Nephron (organoid): ENCODE results near the gene GALNT2.
A peak's percentile ranks its signal among the peaks of the same experiment; 100 is the strongest.

Experiments
- H3K27ac Mint-ChIP-seq, 3 experiments: 2 replicates each; pipeline ENCODE4 v1.8.0; 2020; ENCODE audit warnings: mixed read lengths in 3 of 3, mild to moderate bottlenecking in 2 of 3, moderate library complexity in 1 of 3
- H3K27me3 Mint-ChIP-seq: 2 replicates; pipeline ENCODE4 v1.8.0; 2021; ENCODE audit warnings: low read depth, mild to moderate bottlenecking, moderate library complexity, mixed read lengths
- H3K36me3 Mint-ChIP-seq: 2 replicates; pipeline ENCODE4 v1.8.0; 2020; ENCODE audit warnings: low read depth, mixed read lengths
- H3K4me1 Mint-ChIP-seq: 2 replicates; pipeline ENCODE4 v1.8.0; 2020; ENCODE audit warnings: mixed read lengths
- H3K4me3 Mint-ChIP-seq, 3 experiments: 2 replicates each; pipeline ENCODE4 v1.8.0; 2020; ENCODE audit warnings: mild to moderate bottlenecking in 3 of 3, mixed read lengths in 3 of 3, moderate library complexity in 2 of 3
- H3K9me3 Mint-ChIP-seq: 2 replicates; pipeline ENCODE4 v1.8.0; 2020; ENCODE audit warnings: mixed read lengths
- CTCF ChIP-seq, 3 experiments: fragments of 200-600 bp; sonication (generic); IDR thresholded peaks; one replicate each; pipeline ENCODE4 v1.5.0; 2021; ENCODE audit warnings: antibody characterized with exemption in 3 of 3; ENCODE audit not compliant: unreplicated experiment in 3 of 3

The GALNT2 gene

DNA sequence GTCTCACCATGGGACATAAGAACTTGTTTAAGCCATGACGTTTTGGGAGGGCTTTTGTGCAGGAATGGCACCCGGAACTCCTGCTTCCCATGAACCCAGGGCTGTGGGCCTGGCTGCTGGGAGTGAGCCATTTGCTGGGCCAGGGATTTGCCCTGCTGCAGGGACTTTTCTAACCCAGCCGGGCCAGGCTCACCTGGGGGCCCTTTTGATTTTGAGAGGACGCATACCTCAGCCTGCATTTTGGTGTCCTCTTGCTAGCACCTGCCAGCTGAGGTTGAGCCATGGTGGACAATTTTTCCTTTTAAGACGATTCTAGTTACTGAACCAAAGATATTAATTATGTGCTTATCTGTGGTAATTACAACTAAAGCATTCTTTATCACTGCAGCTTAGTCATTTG is 28.9 kb downstream of the GALNT2 start:
- H3K27ac Mint-ChIP-seq: no peak overlapping the region
- no peak for TF ChIP-seq CTCF (IDR thresholded peaks at IDR 0.05; ENCODE audit: unreplicated experiment in 3 of 3)
- H3K4me1 Mint-ChIP-seq: no peaks in the 10 kb centered on the region
- H3K36me3 Mint-ChIP-seq: peaks cover 28% of the 10 kb centered on the region
- H3K4me3 Mint-ChIP-seq: no peak overlapping the region
- peaks cover 27% of the 10 kb centered on the region for H3K27me3 Mint-ChIP-seq
- no peaks in the 10 kb centered on the region for H3K9me3 Mint-ChIP-seq

DNA sequence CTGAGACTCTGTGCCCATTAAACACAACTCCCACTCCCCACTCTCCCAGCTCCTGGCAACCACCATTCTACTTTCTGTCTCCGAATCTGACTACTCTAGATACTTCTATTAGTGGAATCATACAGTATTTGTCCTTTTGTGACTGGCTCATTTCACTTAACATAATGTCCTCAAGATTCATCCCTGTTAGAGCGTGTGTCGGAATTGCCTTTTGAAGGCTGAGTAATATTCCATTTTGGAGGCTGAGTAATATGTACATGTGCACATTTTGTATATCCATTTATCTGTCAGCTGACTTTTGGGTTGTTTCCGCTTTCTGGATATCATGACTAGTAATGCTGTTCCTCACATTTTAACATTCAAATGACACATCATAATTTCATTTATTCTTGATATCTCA is 30.3 kb downstream of the GALNT2 start:
- Mint-ChIP-seq H3K4me3 (no peak overlapping the region), H3K27ac (no peak overlapping the region), H3K4me1 (peaks cover 14% of the 10 kb centered on the region), H3K36me3 (peaks cover 18% of the 10 kb centered on the region), H3K9me3 (no peaks in the 10 kb centered on the region), H3K27me3 (peaks cover 36% of the 10 kb centered on the region)
- no peak for TF ChIP-seq CTCF (IDR thresholded peaks at IDR 0.05; ENCODE audit: unreplicated experiment in 3 of 3)

DNA sequence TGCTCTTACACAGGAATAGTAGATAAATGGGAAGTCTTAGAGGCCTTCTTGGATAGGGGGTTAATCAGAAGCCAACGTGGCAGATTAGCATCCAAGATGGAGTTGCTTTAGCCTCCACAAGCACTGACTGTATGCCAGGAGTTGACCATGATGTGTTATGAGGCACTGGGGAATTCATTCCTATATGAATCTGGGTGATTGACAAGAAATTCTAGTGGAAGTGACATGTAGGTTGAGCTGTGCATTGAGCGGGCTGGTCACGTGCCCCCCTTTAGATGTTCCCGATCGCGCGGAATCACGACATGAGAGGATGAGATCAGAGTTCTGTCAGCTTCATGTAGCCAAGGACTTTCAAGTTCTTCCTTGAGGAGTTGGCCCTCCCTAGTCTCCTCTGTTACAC is 31.7 kb downstream of the GALNT2 start:
- Mint-ChIP-seq H3K36me3 (peaks cover 10% of the 10 kb centered on the region), H3K4me3 (no peak overlapping the region), H3K27ac (no peak overlapping the region)

GRCh38 chr1:230099465-230099864 is 32.4 kb downstream of the GALNT2 start:
- Mint-ChIP-seq H3K4me3 (no peak overlapping the region), H3K4me1 (peaks cover 33% of the 10 kb centered on the region), H3K27ac (no peak overlapping the region), H3K27me3 (peaks cover 39% of the 10 kb centered on the region), H3K9me3 (no peaks in the 10 kb centered on the region), H3K36me3 (peaks cover 10% of the 10 kb centered on the region)
- TF ChIP-seq CTCF (IDR thresholded peaks at IDR 0.05; ENCODE audit: unreplicated experiment in 3 of 3): no peak

More for the DNA sequence above, 31.7 kb downstream of the GALNT2 start:
- Mint-ChIP-seq H3K4me1 (peaks cover 25% of the 10 kb centered on the region), H3K27me3 (peaks cover 39% of the 10 kb centered on the region), H3K9me3 (no peaks in the 10 kb centered on the region)
- no peak for TF ChIP-seq CTCF (IDR thresholded peaks at IDR 0.05; ENCODE audit: unreplicated experiment in 3 of 3)

- TF ChIP-seq CTCF (IDR thresholded peaks at IDR 0.05; ENCODE audit: unreplicated experiment in 3 of 3): no peak
- H3K27me3 Mint-ChIP-seq: peaks cover 46% of the 10 kb centered on the region
- H3K27ac Mint-ChIP-seq: no peak overlapping the region
- peaks cover 47% of the 10 kb centered on the region for H3K4me1 Mint-ChIP-seq
- peaks cover 5% of the 10 kb centered on the region for H3K36me3 Mint-ChIP-seq
- no peaks in the 10 kb centered on the region for H3K9me3 Mint-ChIP-seq
- H3K4me3 Mint-ChIP-seq: no peak overlapping the region
These were observed 33.9 kb downstream of the GALNT2 start for GRCh38 chr1:230100932-230101331.

DNA sequence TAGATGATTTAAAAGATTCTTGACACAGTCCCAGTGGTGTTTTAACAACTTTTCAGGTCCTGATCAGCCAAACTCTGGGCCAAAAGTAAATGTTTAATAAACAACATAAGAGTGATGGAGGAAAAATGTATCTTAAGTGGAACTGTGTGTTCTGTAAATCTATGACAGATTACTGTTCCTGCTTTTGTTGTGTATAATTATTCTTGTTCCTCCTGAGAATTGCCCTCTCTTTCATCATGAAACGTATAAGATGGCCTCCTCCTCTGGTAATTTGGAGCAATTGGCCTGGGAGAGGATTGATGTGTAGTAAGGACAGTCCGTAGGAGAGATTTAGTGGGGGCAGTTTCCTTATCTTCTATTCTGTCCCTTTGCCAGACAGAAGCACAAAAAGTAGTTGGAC is 34.5 kb downstream of the GALNT2 start:
- peaks cover 54% of the 10 kb centered on the region for H3K4me1 Mint-ChIP-seq
- no peak overlapping the region for H3K4me3 Mint-ChIP-seq
- peaks cover 45% of the 10 kb centered on the region for H3K27me3 Mint-ChIP-seq
- TF ChIP-seq CTCF (IDR thresholded peaks at IDR 0.05; ENCODE audit: unreplicated experiment in 3 of 3): no peak
- H3K9me3 Mint-ChIP-seq: no peaks in the 10 kb centered on the region
- H3K27ac Mint-ChIP-seq: peak overlapping the region in 1 of 3 experiments; percentile 22
- peaks cover 5% of the 10 kb centered on the region for H3K36me3 Mint-ChIP-seq
